IMR-90 (cell line): ENCODE data around the gene TMUB1. TPM values are rescaled to one million over a fixed set of nuclear protein-coding genes. Genes with fewer than 3 reads are reported as not detected.

Experiments used
- ATAC-seq: fragments of 200-7000 bp; cut with Tn5 transposase; 2 replicates; pipeline ENCODE4 v1.9.1; 2020; ENCODE audit warnings: low read depth, mild to moderate bottlenecking, moderate library complexity
- BruUV-seq: library from RNA; stranded (reverse); fragments of 400-500 nt; replicated peaks from 2 replicates; lab custom pipeline; 2021; lab: Mats Ljungman, UMichigan
- CTCF ChIA-PET: fragments of 300-600 bp; formaldehyde crosslinking; extraction: SDS; loops from one replicate; lab custom pipeline; 2021; ENCODE audit warnings: antibody characterized with exemption; lab: Yijun Ruan, JAX
- POLR2A ChIA-PET: fragments of 300-600 bp; sonication (Branson Sonifier 250); formaldehyde crosslinking; loops from one replicate; lab custom pipeline; 2022; ENCODE audit warnings: antibody characterized with exemption; ENCODE audit not compliant: unreplicated experiment; lab: Charles Lee
- DNase-seq: peaks from one replicate; pipeline ENCODE4 v3.0.0; 2013
- H2AFZ ChIP-seq: replicated peaks from 2 replicates; pipeline ENCODE3; 2013; ENCODE audit warnings: low read length, mild to moderate bottlenecking; ENCODE audit not compliant: poor library complexity
- H2AK5ac ChIP-seq: 2 replicates; pipeline ENCODE4 v1.6.1; 2013; ENCODE audit warnings: low read depth, low read length, inconsistent platforms
- H2AK9ac ChIP-seq: replicated peaks from 2 replicates; pipeline ENCODE3; 2013; ENCODE audit warnings: mild to moderate bottlenecking, low read depth, low read length, moderate library complexity; ENCODE audit not compliant: poor library complexity
- H2BK120ac ChIP-seq: 2 replicates; pipeline ENCODE4 v1.6.1; 2013; ENCODE audit warnings: low read depth, low read length, inconsistent platforms
- H2BK15ac ChIP-seq: 3 replicates; pipeline ENCODE4 v1.6.1; 2013; ENCODE audit warnings: low read depth, low read length, inconsistent platforms
- H2BK20ac ChIP-seq: 2 replicates; pipeline ENCODE4 v1.6.1; 2013; ENCODE audit warnings: low read depth, mild to moderate bottlenecking, inconsistent platforms, low read length, moderate library complexity
- H2BK5ac ChIP-seq: 2 replicates; pipeline ENCODE4 v1.6.1; 2013; ENCODE audit warnings: mild to moderate bottlenecking, low read depth, low read length, inconsistent platforms; ENCODE audit not compliant: poor library complexity, severe bottlenecking
- H3K14ac ChIP-seq: replicated peaks from 2 replicates; pipeline ENCODE4 v1.6.1; 2013; ENCODE audit warnings: low read depth, low read length, inconsistent platforms
- H3K18ac ChIP-seq: 2 replicates; pipeline ENCODE4 v1.6.1; 2013; ENCODE audit warnings: low read depth, low read length, control low read depth
- H3K23ac ChIP-seq: 2 replicates; pipeline ENCODE4 v1.6.1; 2013; ENCODE audit warnings: low read depth, low read length, inconsistent platforms
- H3K27ac ChIP-seq: 2 replicates; pipeline ENCODE4 v1.5.1; 2013; ENCODE audit warnings: mild to moderate bottlenecking, control low read depth, low read length; ENCODE audit not compliant: insufficient read depth
- H3K27me3 ChIP-seq: 2 replicates; pipeline ENCODE4 v1.6.1; 2013; ENCODE audit warnings: low read length; ENCODE audit not compliant: control insufficient read depth, insufficient read depth
- H3K36me3 ChIP-seq: 2 replicates; pipeline ENCODE4 v1.6.1; 2013; ENCODE audit warnings: low read length, mixed read lengths; ENCODE audit not compliant: control insufficient read depth, insufficient read depth
- H3K4ac ChIP-seq: 2 replicates; pipeline ENCODE4 v1.6.1; 2013; ENCODE audit warnings: low read depth, low read length, inconsistent platforms
- H3K4me1 ChIP-seq: 2 replicates; pipeline ENCODE4 v1.6.1; 2013; ENCODE audit warnings: low read length, mixed read lengths; ENCODE audit not compliant: control insufficient read depth, insufficient read depth
- H3K4me2 ChIP-seq: 2 replicates; pipeline ENCODE4 v1.6.1; 2013; ENCODE audit warnings: low read depth, mild to moderate bottlenecking, control low read depth, low read length, moderate library complexity
- H3K4me3 ChIP-seq: 2 replicates; pipeline ENCODE4 v1.5.1; 2013; ENCODE audit warnings: low read depth, mild to moderate bottlenecking, control low read depth, low read length, moderate library complexity; ENCODE audit not compliant: insufficient read depth
- H3K56ac ChIP-seq: 2 replicates; pipeline ENCODE4 v1.6.1; 2013; ENCODE audit warnings: low read length, inconsistent platforms; ENCODE audit not compliant: insufficient read depth; ENCODE audit errors: extremely low read depth
- H3K79me1 ChIP-seq, 2 experiments: 2 replicates each; pipeline ENCODE4 v1.6.1; 2013; ENCODE audit warnings: low read length in 2 of 2, inconsistent platforms in 1 of 2, low read depth in 1 of 2
- H3K9ac ChIP-seq: 2 replicates; pipeline ENCODE4 v1.6.1; 2013; ENCODE audit warnings: low read depth, low read length, control low read depth
- H3K9me1 ChIP-seq: 2 replicates; pipeline ENCODE4 v1.6.1; 2013; ENCODE audit warnings: low read length, inconsistent platforms; ENCODE audit not compliant: insufficient read depth
- H3K9me3 ChIP-seq: 2 replicates; pipeline ENCODE4 v1.6.1; 2013; ENCODE audit warnings: low read length; ENCODE audit not compliant: control insufficient read depth, insufficient read depth
- H4K20me1 ChIP-seq: 2 replicates; pipeline ENCODE4 v1.6.1; 2013; ENCODE audit warnings: low read length, inconsistent platforms; ENCODE audit not compliant: insufficient read depth
- H4K5ac ChIP-seq: 2 replicates; pipeline ENCODE4 v1.6.1; 2013; ENCODE audit warnings: mild to moderate bottlenecking, low read depth, low read length, control low read depth
- H4K8ac ChIP-seq, 2 experiments: 2 replicates each; pipeline ENCODE4 v1.6.1; 2013; ENCODE audit warnings: low read depth in 2 of 2, low read length in 2 of 2, control low read depth in 1 of 2, inconsistent platforms in 1 of 2
- H4K91ac ChIP-seq: 2 replicates; pipeline ENCODE4 v1.6.1; 2013; ENCODE audit warnings: low read depth, low read length, inconsistent platforms; ENCODE audit not compliant: insufficient read depth
- BHLHE40 ChIP-seq: fragments of 150-350 bp; IDR thresholded peaks from 2 replicates; pipeline ENCODE4 v1.6.1; 2016; ENCODE audit warnings: mild to moderate bottlenecking, low read depth, low read length
- CEBPB ChIP-seq: IDR thresholded peaks from 2 replicates; pipeline ENCODE4 v1.6.1; 2012; ENCODE audit warnings: low read depth, low read length, improper control_type of control experiment
- CHD1 ChIP-seq: IDR thresholded peaks from 2 replicates; pipeline ENCODE4 v1.6.1; 2012; ENCODE audit warnings: low read depth, low read length, improper control_type of control experiment
- FOS ChIP-seq: fragments of 150-350 bp; IDR thresholded peaks from 2 replicates; pipeline ENCODE4 v1.6.1; 2016; ENCODE audit warnings: low read depth, low read length
- MAFK ChIP-seq: IDR thresholded peaks from 2 replicates; pipeline ENCODE4 v1.6.1; 2012; ENCODE audit warnings: low read depth, low read length, improper control_type of control experiment
- MAZ ChIP-seq: IDR thresholded peaks from 2 replicates; pipeline ENCODE4 v1.6.1; 2012; ENCODE audit warnings: low read depth, mild to moderate bottlenecking, low read length, improper control_type of control experiment, moderate library complexity, borderline replicate concordance
- MXI1 ChIP-seq: IDR thresholded peaks from 2 replicates; pipeline ENCODE4 v1.6.1; 2012; ENCODE audit warnings: low read depth, mild to moderate bottlenecking, low read length, moderate library complexity, borderline replicate concordance
- NFE2L2 ChIP-seq: fragments of 150-350 bp; IDR thresholded peaks from 2 replicates; pipeline ENCODE4 v1.6.1; 2016; ENCODE audit warnings: low read depth, mild to moderate bottlenecking, low read length
- POLR2A ChIP-seq: IDR thresholded peaks from 2 replicates; pipeline ENCODE4 v1.6.1; 2012; ENCODE audit warnings: mild to moderate bottlenecking, low read depth, low read length
- RAD21 ChIP-seq: IDR thresholded peaks from 2 replicates; pipeline ENCODE4 v1.6.1; 2012; ENCODE audit warnings: low read length, improper control_type of control experiment
- RCOR1 ChIP-seq: IDR thresholded peaks from 2 replicates; pipeline ENCODE4 v1.6.1; 2012; ENCODE audit warnings: mild to moderate bottlenecking, low read length, improper control_type of control experiment; ENCODE audit not compliant: insufficient replicate concordance
- RFX5 ChIP-seq: IDR thresholded peaks from 2 replicates; pipeline ENCODE4 v1.8.0; 2012; ENCODE audit warnings: low read depth, mild to moderate bottlenecking, low read length, moderate library complexity
- SMC3 ChIP-seq: fragments of 150-350 bp; IDR thresholded peaks from 2 replicates; pipeline ENCODE4 v1.6.1; 2016; ENCODE audit warnings: low read depth, mild to moderate bottlenecking, antibody characterized with exemption, low read length, moderate library complexity
- WGBS, 2 experiments: methylation state at CpG; one replicate each; pipeline versions ENCODE4 v1.1.5 to v1.1.7; 2013; ENCODE audit warnings: missing lambda C conversion rate in 2 of 2; ENCODE audit not compliant: insufficient read length in 1 of 2; ENCODE audit errors: extremely low coverage in 2 of 2; 5-methylcytosine and 5-hydroxymethylcytosine counted together
- dilution Hi-C: fragments of 300-500 bp; cut with HindIII; formaldehyde crosslinking; loops from one replicate; pipeline ENCODE4 v1.14.3; 2018; ENCODE audit warnings: low sequenced_read_pairs; ENCODE audit not compliant: unreplicated experiment
- in situ Hi-C: fragments of 300-500 bp; cut with MboI; formaldehyde crosslinking; loops from 3 replicates; pipeline ENCODE4 v1.14.3; 2019; ENCODE audit warnings: low sequenced_read_pairs, inconsistent platforms, mixed read lengths
- intact Hi-C: fragments of 100-400 bp; cut with micrococcal nuclease; formaldehyde crosslinking; loops from 2 replicates; pipeline ENCODE4 v1.10.0; 2022
- polyA plus RNA-seq, 3 experiments: library from polyadenylated mRNA; depleted of rRNA; stranded (reverse); fragments of >200 nt; gene quantifications; 2 replicates each; pipeline ENCODE4 v1.2.3, GENCODE V29; 2012; ENCODE audit warnings: low replicate concordance in 1 of 3
- total RNA-seq: library from RNA; depleted of rRNA; stranded (reverse); fragments of >200 nt; gene quantifications from 2 replicates; pipeline ENCODE4 v1.2.3, GENCODE V29; 2012
- TF ChIP-seq, protein P1 (sequence below): conservative IDR thresholded peaks from 2 replicates; pipeline ENCODE4 v1.5.1; 2012; ENCODE audit warnings: mild to moderate bottlenecking, low read depth, low read length, improper control_type of control experiment
- TF ChIP-seq, protein P2 (sequence below): fragments of 150-350 bp; IDR thresholded peaks from 2 replicates; pipeline ENCODE4 v1.6.1; 2017; ENCODE audit warnings: mild to moderate bottlenecking, antibody characterized with exemption, low read length, low read depth
- TF ChIP-seq, protein P3 (sequence below): fragments of 150-350 bp; IDR thresholded peaks from 2 replicates; pipeline ENCODE4 v1.6.1; 2016; ENCODE audit warnings: low read depth, mild to moderate bottlenecking, low read length, moderate library complexity, borderline replicate concordance

TMUB1 gene
- total and polyA plus RNA-seq, 2 of the 4 experiments (the other 2 are of a cell fraction) = 6.8 to 29.8 TPM

DNA sequence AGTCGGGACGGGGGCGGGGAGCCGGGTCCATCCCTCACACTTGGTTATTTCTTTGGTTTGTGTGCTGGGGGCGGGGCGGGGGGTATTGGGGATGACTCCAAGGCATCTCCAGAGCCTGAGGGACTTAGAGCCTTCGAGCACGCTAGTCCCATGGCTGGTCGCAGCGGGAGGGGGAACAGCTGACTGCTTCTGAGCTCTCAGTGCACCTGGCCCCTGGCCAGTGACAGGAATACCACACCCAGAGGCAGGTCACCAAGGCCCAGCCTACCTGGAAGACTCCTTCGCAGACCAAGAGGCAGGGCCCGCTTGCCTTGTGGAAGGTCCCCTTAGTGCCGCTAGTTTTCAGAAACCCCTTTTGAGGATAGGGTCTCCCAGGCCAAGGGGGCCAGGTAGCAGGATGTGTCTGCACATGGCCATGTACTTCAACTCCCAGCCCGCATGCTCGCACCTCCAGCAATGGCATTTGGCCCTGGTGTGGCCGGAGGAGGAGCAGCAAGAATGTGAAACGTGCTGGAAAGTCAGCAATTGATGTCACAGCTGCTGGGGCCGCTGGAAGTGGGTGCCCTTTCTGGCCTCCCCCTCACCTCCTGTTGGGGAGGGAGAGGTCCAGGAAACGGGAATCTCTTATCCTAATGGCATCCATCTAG is 43.3 kb upstream of the TMUB1 start:
- H3K4me2 ChIP-seq = no peak overlapping the region
- H3K9me3 ChIP-seq = no peaks in the 10 kb centered on the region
- H2AK5ac ChIP-seq = no peak overlapping the region
- intact Hi-C loops = no loop called here
- H3K79me1 ChIP-seq = peaks cover 0 to 28% of the 10 kb centered on the region in 2 experiments; a peak in 3 of 4 replicates
- H4K5ac ChIP-seq = no peak overlapping the region
- dilution Hi-C loops = no loop called here
- H3K56ac ChIP-seq = no peak overlapping the region
- no peak overlapping the region for H2BK120ac ChIP-seq
- H4K8ac ChIP-seq = no peak overlapping the region
- no peak overlapping the region for H3K18ac ChIP-seq
- H2AK9ac ChIP-seq = no peak overlapping the region
- WGBS, 2 experiments = 53% methylated on average over 3 of the region's 19 CpGs; no CpG with 5 or more reads in 1 of the 2 experiments
- no peak overlapping the region for H3K9ac ChIP-seq
- H4K20me1 ChIP-seq = peaks cover 32% of the 10 kb centered on the region
- H2BK15ac ChIP-seq = no peak overlapping the region
- H4K91ac ChIP-seq = no peak overlapping the region
- H3K14ac ChIP-seq = no peak overlapping the region
- H2AFZ ChIP-seq = no peak overlapping the region
- no peaks in the 10 kb centered on the region for H3K9me1 ChIP-seq
- H3K23ac ChIP-seq = no peak overlapping the region
- no peak overlapping the region for H2BK20ac ChIP-seq
- in situ Hi-C loops = loop anchor here (5.0 to 10.0 kb wide), 2 partner anchors 46 to 178 kb away; no protein-coding TSS in a partner anchor
- BruUV-seq = no TSS peak
- H2BK5ac ChIP-seq = no peak overlapping the region
- H3K27ac ChIP-seq = no peak overlapping the region
- DNase-seq (no peak), ATAC-seq (no peak)
- peaks cover 66% of the 10 kb centered on the region for H3K36me3 ChIP-seq
- ChIA-PET CTCF (no interaction called here), POLR2A (no interaction called here)
- TF ChIP-seq MAFK (no peak), CHD1 (no peak), NFE2L2 (no peak), FOS (no peak), RCOR1 (no peak), SMC3 (no peak), MXI1 (no peak), POLR2A (no peak), CEBPB (no peak), RFX5 (no peak), RAD21 (no peak), MAZ (no peak), BHLHE40 (no peak)
- TF ChIP-seq, protein P1, sequence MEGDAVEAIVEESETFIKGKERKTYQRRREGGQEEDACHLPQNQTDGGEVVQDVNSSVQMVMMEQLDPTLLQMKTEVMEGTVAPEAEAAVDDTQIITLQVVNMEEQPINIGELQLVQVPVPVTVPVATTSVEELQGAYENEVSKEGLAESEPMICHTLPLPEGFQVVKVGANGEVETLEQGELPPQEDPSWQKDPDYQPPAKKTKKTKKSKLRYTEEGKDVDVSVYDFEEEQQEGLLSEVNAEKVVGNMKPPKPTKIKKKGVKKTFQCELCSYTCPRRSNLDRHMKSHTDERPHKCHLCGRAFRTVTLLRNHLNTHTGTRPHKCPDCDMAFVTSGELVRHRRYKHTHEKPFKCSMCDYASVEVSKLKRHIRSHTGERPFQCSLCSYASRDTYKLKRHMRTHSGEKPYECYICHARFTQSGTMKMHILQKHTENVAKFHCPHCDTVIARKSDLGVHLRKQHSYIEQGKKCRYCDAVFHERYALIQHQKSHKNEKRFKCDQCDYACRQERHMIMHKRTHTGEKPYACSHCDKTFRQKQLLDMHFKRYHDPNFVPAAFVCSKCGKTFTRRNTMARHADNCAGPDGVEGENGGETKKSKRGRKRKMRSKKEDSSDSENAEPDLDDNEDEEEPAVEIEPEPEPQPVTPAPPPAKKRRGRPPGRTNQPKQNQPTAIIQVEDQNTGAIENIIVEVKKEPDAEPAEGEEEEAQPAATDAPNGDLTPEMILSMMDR = no peak
- TF ChIP-seq, protein P2, sequence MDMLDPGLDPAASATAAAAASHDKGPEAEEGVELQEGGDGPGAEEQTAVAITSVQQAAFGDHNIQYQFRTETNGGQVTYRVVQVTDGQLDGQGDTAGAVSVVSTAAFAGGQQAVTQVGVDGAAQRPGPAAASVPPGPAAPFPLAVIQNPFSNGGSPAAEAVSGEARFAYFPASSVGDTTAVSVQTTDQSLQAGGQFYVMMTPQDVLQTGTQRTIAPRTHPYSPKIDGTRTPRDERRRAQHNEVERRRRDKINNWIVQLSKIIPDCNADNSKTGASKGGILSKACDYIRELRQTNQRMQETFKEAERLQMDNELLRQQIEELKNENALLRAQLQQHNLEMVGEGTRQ = no peak
- TF ChIP-seq, protein P3, sequence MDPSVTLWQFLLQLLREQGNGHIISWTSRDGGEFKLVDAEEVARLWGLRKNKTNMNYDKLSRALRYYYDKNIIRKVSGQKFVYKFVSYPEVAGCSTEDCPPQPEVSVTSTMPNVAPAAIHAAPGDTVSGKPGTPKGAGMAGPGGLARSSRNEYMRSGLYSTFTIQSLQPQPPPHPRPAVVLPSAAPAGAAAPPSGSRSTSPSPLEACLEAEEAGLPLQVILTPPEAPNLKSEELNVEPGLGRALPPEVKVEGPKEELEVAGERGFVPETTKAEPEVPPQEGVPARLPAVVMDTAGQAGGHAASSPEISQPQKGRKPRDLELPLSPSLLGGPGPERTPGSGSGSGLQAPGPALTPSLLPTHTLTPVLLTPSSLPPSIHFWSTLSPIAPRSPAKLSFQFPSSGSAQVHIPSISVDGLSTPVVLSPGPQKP = no peak
- H3K4ac ChIP-seq = no peak overlapping the region
- no peaks in the 10 kb centered on the region for H3K4me1 ChIP-seq
- no peak overlapping the region for H3K4me3 ChIP-seq
- H3K27me3 ChIP-seq = no peaks in the 10 kb centered on the region
